Measurements from ENCODE around the gene CEP128.

Gene CEP128

DNA sequence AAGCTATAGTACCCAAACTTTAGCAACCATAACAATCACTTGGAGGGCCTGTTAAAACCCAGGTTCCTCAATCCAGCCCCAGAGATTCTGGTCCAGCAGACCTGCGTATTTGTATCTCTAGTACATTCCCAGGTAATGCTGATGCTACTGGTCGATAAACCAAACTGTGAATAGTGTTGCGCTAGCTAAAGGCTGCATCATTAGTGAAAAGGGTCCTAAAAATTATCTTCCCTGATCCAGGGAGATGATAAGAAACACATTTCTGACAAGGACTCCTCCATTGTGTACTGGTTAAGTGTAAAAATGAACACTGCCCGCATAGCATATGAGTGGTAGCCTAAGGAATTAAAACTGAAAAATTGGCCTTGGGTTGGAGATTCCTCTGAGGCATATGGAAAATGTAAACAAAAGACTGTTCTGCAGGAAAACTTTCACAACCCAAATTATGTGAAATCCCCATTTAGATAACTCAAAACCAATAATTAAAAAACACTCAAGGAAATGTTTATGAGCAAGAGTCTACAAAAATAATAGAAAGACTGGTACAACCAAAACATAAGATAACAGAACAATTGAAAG lies 322.7 kb downstream of the CEP128 start:
- DNase-seq (ENCODE audit: low read depth, low spot score): no peak

- no peak for DNase-seq (ENCODE audit: low read depth, low spot score)
Measured at GRCh38 chr14:80615831-80616230, 325.7 kb downstream of the CEP128 start.

GRCh38 chr14:80609055-80609454 lies 332.5 kb downstream of the CEP128 start:
- DNase-seq (ENCODE audit: low read depth, low spot score): no peak

GRCh38 chr14:80608563-80608962 lies 333.0 kb downstream of the CEP128 start:
- no peak for DNase-seq (ENCODE audit: low read depth, low spot score)

DNA sequence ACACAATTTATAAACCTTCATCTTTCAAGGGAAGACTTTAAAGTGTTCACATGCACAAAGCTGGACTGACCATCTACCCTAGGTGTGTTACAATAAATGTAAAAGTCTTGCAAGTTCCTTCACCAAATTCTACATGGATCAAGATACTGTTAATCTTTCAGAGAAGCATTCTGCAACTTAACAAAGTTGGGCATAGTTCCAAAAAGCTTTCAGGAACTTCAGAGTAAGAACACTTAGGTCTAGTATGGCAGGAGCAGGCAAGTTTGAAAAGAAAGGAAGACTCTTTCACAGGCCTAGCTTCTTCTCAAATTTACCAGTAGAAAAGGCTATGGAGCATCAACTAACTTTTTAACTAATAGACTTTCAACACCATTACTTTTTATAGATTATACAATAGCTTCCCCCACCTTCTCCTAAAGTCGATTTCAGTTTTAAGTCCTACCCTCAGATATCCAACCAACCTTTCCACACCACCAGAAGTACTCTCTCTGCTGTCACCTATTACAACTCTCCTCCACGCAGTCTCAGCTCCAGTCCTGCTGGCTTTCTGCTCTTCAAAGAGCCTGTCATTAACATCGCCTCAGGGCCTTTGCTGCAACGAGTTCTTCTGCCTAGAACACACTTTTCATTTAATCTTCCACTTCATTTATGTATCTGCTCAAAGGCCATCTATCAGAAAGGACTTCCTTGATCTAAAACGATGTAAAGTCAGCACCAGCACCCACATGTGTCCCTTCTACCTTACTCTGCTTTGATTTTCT lies 333.9 kb downstream of the CEP128 start:
- no peak for DNase-seq (ENCODE audit: low read depth, low spot score)

- DNase-seq (ENCODE audit: low read depth, low spot score): no peak
Measured at GRCh38 chr14:80606347-80606772, 335.2 kb downstream of the CEP128 start.

GRCh38 chr14:80605536-80605935 lies 336.0 kb downstream of the CEP128 start:
- DNase-seq (ENCODE audit: low read depth, low spot score): no peak

DNA sequence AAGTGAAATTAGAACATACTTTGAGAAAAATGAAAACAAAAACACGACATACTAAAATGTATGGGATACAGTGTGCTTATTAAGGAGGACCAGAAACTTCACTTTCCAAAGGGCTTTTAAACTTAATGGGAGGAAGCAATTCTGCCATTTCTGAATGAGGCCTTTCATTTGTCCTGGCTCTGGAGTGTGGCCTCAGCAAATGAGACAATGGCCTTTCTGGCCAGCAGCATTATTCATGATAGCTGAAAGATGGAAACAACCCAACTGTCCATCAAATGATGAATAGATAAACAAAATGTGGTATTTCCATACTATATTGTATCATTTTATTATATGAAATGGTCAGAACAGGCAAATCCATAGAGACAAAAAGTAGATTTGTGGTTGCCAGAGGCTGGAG lies 338.6 kb downstream of the CEP128 start:
- DNase-seq (ENCODE audit: low read depth, low spot score): no peak

GRCh38 chr14:80587096-80587724 lies 354.3 kb downstream of the CEP128 start:
- no peak for DNase-seq (ENCODE audit: low read depth, low spot score)

- DNase-seq (ENCODE audit: low read depth, low spot score): no peak
Measured at GRCh38 chr14:80586131-80586530, 355.4 kb downstream of the CEP128 start.

DNA sequence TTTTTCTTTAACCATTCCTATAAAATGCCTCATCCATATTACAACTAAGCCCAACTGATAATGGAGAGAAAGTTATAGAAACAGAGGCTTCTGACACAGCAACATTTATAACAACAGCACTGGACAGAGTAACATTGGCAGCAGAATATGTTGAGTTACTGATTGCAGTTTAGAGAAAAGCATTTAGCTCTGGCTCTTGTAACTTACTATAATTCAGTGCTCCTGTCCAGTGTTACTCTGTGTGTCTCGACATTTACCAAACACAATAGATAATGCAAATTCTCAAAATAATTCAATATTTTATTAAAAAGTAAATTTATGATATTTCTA lies 356.1 kb downstream of the CEP128 start:
- DNase-seq (ENCODE audit: low read depth, low spot score): no peak

- DNase-seq (ENCODE audit: low read depth, low spot score): no peak
Measured at GRCh38 chr14:80584744-80585505, 356.6 kb downstream of the CEP128 start.

DNA sequence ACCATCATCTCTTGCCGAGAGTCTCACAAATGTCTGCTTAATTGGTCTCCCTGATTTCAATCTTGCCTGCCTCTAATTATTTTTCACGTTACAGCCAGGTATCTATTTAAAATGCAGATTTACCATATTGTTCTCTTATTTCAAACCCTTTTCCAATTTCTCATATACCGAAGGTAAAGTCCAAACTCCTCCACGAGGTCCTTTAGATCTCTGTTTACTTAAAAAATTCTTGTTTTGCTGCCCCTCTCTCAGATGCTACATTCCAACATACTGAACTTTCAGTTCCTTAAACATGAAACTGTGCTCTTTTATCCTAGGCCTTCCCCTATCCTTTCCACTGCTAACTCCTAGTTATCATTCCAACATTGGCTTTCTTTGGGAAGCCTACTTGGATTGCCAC lies 363.9 kb downstream of the CEP128 start:
- no peak for DNase-seq (ENCODE audit: low read depth, low spot score)

GRCh38 chr14:80576401-80576800 lies 365.1 kb downstream of the CEP128 start:
- no peak for DNase-seq (ENCODE audit: low read depth, low spot score)

GRCh38 chr14:80575763-80576162 lies 365.8 kb downstream of the CEP128 start:
- no peak for DNase-seq (ENCODE audit: low read depth, low spot score)

DNA sequence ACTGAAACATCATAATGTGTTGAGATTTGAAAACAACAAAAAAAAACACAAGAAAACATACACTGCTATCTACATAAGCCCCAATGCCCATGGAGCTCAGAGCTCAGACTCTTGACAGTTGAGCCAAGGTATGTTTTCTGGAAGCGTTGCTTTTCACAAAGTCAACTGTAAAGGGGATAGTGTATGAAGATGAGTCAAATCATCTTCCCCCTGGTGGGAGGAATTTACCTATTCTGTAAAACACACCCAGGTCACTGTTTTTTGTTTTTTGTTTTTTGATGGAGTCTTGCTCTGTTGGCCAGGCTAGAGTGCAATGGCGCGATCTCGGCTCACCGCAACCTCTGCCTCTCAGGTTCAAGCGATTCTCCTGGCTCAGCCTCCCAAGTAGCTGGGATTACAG lies 368.9 kb downstream of the CEP128 start:
- DNase-seq (ENCODE audit: low read depth, low spot score): no peak

- DNase-seq (ENCODE audit: low read depth, low spot score): no peak
Measured at GRCh38 chr14:80570930-80571298, 370.6 kb downstream of the CEP128 start.

DNA sequence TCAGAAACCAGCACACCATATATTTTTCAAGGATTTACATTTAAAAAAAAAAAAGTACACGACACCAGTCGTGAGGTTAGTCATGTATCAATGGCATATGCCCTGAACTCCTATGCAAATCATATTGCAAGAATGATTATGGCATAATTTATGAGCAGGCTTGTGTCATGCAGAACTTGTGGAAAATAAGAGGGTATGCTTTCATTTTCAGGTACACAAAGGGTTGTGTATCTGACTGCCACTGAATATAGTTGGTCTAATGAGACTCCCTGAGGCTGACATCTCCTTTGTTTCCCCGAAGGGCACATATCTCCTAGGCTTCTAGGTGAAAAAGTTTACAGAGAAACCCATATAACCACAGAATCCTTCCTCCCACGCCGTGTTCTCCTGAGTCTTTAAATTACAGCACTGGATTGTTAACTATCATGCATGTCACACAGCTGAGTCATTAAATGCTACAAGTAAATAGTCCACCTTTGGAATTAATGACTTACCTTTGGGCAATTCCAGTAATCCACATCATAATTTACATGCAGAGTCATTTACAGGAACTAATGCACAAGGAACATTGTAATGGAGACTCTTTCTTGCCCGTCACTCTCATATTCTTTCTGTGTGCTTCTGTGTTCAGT lies 373.5 kb downstream of the CEP128 start:
- no peak for DNase-seq (ENCODE audit: low read depth, low spot score)

- DNase-seq (ENCODE audit: low read depth, low spot score): no peak
Measured at GRCh38 chr14:80565001-80565400, 376.5 kb downstream of the CEP128 start.

GRCh38 chr14:80564051-80564450 lies 377.5 kb downstream of the CEP128 start:
- no peak for DNase-seq (ENCODE audit: low read depth, low spot score)

DNA sequence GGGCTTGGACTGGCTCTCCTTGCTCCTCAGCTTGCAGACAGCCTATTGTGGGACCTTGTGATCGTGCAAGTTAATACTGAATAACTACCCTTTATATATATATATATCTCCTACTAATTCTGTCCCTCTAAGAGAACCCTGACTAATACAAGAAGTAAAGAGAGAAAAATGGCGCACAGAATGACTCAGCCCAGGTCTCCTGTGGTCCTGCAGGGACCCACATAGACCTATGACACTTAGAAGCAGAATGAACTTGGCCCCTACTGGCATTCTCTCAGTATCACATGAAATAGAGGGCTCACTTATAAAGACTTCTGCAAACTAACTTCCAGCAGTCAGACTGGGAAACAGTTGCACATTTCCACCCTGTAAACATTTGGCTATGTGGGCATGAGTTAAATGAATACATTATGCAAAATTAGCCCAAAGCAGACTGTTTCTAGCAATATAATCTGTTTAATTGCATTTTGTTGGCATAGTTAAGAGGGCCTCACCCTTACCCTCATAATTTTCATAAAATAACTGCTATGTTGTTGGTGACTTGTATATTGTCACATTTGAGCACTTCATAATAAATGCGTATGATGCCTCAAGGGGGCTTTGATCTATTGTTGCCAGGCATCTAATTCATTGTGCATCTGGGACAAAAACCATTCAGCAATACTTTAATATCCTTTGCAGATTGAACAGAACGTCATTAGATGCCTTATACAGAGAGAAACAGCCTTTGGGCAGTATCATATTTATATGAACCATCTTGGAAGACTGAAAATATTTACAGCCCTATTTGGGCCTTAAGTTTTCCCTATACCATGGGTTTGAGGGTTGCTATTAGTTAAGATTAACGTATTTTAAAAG lies 380.5 kb downstream of the CEP128 start:
- DNase-seq (ENCODE audit: low read depth, low spot score): no peak

All from activated CD4-positive, CD25-positive, alpha-beta regulatory T cell treated with anti-CD3 and anti-CD28 coated beads, Interleukin-2, amount 50 U/mL, for 16 hours (primary cell).